Inferior parietal cortex (tissue), 1 donor: Measurements from ENCODE around the gene MORC4.

ENCODE experiments used
- DNase-seq: peaks from one replicate; pipeline ENCODE4 v3.0.0-alpha.2; 2016; ENCODE audit errors: extremely low spot score

The MORC4 gene

DNA sequence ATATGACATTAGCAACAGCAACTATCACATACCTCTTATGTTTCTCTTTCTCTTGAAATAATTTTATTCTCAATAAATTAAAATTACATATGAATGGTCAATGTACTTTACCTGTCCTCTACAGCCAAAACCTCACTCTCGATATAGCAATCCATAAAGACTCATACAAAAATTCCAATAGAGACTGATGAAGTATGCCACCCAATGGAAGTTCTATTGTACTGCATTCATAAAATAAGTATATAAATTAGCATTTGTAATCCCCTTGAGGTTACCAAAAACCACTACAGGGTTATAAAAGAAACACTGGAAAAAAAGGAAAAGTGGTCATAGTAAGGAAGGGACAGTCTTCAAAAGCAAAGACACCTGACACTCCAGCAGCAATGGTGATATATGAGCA, 47.0 kb downstream of the MORC4 start:
- peak; percentile 4 for DNase-seq

DNA sequence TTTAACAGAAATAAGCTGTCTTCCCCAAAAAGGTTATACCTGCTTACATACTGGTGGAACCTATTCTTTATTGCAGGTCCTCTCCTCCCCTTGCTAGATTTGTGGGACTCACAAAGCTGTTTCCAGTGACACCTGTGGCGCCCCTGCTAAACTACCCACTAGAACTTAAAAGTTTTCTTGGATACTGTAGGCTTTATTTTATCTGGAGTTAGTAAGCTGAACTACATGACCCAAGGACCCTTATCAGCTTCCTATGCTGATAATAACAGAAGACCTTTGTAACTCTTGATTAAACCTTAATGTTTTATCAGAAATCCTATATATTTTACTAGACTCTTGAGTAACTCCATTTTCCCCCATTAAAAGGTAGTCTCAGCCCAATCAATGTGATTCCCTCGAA, 47.5 kb downstream of the MORC4 start:
- no peak for DNase-seq

DNA sequence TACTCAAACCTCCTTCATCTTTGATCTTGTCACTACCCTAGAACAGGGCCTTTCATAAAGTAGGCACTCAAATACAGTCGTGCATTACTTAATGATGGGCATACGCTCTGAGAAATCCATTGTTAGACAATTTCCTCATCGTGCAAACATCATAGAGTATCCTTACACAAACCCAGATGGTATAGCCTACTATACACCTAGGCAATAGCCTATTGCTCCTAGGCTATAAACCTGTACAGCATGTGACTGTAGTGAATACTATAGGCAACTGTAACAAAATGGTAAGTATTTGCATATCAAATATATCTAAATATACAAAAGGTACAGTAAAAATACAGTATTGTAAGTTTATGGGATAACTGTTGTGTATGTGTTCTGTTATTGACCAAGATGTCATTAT, 47.9 kb downstream of the MORC4 start:
- DNase-seq = no peak

DNA sequence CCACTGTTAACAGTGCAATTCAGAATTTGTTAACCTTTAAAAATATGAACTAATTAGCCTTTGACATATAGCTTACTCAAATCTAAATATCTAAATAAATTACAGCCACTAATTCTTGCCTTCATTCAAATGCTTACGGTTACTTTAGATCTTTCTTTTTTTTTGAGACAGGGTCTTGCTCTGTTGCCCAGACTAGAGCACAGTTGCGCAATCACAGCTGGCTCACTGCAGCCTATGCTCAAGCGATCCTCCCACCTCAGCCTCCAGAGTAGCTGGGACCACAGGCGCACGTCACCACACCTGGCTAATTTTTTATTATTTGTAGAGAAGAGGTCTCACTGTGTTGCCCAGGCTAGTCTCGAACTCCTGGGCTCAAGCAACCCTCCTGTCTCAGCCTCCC, 48.8 kb downstream of the MORC4 start:
- no peak for DNase-seq

DNA sequence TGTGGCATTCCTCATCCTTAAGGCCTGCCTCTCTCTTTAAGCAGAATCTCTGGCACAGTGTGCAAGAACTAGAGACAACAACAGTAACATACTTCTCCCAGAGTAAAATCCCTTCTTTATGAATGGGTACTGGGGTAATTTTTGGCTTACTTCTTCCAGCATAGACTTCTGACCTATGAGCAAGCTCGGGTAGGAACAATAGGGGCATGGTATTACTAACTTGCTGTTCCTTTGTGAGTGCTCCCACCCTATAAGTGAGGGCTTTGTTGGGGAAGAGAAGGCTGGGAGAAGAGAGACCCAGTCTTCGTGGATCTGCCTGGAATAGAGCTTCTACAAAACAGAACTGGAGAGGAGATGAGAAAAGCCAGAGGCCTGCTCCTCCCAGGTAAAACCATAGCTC, 49.6 kb downstream of the MORC4 start:
- DNase-seq = no peak

DNA sequence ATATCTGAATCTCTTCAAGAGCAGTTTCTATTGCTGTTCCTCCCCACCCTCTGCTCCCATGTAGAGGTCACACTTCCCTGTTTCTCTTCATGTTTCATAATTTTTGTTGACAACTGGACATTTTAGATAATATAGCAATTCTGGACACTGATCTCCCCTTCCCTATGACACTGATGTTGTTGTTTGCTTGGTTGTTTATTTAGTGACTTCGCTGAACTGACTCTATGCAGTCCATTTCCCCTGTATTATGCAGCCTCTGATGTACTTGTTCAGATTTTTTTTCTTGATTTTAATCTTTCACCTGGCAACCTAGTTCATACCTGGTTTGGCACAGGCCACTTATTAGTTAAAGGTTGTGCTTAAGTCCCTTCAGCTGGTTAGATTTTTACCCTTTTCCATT, 50.6 kb downstream of the MORC4 start:
- DNase-seq = no peak

DNA sequence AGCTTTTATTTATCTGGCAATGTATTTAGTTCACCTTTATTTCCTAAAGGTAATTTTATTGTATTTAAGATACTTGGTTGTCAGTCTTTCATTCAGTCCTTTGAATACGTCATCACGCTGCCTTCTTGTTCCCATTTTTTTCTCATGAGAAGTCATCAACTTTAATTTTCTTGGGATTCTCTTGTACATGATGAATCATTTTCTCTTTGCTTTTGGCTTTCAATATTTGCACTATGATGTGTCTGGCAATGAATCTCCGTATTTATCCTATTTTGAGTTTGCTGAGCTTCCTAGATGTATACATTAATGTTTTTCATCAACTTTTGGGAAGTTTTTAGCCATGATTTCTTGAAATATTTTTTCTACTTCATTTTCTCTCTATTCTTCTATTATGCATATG, 51.4 kb downstream of the MORC4 start:
- DNase-seq = no peak

DNA sequence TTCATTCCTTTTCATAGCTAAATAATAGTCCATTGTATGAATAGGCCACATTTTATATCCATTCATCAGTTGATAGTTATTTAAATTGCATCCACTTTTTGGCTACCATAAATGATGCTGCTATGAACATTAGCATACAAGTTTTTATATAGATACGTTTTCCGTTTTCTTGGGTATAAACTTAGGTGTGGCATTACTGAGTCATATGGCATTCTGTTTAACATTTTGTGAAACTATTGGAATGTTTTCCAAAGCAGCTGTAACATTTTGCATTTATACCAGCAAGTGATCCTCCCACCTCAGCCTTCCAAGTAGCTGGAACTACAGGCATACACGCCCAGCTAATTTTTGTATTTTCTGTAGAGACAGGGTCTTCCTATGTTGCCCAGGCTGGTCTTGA, 53.5 kb downstream of the MORC4 start:
- DNase-seq = no peak

DNA sequence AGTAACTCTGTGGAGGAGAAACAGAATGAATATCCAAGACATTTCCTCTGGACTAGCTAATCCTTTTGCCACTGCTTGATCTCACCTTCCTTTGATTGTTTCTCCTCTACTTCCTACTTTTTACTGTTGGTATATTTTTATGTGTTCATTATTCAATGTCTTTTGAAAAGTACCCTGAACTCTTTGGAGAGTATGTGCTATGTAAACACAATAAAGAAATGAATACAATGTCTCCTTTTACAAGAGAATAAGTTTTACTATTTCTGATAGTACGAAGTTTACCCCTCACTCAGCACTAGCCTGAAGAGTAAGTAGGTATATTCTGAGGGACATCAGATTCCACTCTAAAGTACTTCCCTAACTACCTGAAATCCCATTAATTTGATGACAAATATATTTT, 59.9 kb downstream of the MORC4 start:
- no peak for DNase-seq

DNA sequence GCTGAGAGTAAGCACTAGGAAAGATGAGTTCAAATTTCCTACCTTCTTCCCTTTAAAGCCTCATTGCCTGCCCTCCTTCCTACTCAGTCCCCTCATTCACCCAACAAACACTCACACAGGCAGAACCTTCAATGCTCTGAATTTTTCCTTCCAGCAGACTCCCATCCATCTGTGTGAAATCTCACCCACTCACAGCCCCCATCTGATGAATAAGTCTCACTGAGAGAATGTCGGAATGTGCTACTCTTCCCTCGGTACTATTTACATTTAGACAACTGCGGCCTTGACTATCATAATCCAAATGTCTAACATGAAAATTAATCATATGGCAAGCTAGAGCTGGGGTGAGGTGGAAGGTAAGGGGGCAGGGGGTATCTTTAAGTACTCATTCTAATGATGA, 60.4 kb downstream of the MORC4 start:
- DNase-seq = no peak

DNA sequence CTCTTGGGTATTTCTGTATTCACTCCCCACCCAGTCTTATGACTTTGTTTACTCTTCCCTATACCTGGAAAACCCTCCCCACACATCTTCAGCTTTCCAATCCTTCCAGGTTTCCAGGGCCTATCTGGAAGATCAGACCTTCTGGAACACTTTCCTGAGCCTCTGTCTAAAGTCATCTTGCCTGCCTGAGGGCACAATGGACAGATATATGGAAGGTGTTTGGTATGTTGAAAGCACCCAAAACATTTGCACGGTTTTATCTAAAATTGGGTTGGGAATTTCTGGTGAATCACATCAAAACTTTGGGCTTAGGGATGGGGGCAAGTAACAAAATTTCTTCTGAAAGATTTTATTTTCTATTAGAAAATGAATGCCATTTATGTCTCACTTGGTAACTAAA, 63.8 kb downstream of the MORC4 start:
- no peak for DNase-seq

DNA sequence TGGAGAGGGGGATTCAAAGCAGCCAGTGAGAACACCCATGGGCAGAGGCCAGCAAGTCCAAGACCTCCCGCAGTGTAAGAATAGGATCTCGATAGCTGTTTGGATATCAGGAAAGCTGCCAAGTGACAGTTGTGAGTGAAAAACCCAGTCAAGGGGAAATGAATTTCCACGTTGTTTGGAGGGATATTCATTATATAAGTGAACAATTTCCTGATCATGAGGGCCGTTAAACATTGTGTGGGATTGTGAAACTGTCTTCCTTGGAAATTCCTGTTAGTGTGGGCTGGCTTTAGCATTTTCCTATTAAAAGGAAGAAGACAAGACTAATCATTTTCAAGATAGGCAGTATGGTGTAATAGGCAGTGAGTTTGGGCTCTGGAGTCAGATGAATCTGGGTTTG, 64.8 kb downstream of the MORC4 start:
- DNase-seq = no peak

DNA sequence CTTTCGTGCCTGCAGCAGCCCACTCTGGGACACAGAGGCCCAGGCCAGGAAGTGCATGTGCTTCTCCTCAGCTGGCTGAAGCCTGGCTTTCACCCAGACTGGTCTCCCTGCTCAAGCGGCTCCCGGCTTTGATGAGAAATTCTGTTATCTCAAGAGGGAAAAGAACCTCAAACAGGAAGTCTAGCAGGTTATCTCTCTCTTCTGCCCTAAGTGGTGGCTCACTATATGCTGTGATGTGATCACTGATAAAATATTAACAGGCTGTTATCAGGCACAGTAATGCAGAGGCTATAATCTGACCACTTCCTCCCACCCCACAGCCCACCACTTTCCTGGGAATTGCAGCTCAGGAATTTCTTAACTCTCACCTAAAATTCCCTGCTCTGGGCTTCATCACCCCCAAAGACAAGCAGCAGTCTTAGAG, 66.5 kb downstream of the MORC4 start:
- no peak for DNase-seq

DNA sequence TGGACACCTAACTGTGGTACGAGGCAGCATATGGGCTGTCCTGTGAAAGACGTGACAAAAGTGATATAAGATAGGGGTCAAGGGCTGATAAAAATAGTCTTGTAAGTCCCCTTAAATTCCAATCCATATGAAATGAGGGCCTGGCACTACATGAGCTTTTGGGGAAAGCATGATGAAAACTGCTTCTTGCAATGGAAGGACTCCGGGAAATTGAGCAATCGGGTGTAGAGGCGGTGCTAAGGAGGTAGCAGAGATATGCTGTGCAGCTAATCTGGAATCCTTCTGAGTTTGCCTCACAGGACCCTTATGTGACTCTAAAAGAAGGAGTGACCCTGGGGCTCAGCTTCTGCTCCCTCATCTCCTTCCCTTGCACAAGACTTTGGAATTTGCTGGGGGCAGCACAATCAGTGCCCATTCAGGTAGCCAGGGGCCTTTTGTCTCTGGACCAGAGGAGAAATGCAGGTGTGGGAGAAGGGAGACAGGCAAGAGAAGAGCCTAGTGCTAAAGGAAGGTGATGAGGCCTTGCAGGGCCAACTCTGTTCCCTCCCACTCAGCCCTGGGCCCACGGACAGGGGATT, 67.0 kb downstream of the MORC4 start:
- no peak for DNase-seq

DNA sequence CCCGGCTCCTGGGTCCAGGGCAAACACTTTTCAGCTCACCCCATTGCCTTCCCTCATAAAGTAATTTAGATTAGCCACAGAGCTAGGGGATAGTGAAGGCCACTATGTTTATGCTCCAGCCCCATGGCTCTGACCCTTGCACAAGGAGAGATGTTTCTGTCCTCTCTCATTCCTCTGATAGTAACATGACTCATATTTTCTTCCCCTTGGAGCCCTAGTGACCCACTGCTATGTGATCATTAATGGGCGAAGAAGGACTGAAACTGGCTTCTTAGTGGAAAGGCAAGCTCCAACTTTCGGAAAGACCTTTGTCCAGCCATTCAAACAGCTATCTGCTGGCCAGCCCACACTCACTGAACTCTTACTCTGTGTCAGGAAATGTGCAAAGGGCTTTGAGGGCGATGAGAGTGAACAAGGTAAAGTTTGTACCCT, 67.5 kb downstream of the MORC4 start:
- DNase-seq = no peak

DNA sequence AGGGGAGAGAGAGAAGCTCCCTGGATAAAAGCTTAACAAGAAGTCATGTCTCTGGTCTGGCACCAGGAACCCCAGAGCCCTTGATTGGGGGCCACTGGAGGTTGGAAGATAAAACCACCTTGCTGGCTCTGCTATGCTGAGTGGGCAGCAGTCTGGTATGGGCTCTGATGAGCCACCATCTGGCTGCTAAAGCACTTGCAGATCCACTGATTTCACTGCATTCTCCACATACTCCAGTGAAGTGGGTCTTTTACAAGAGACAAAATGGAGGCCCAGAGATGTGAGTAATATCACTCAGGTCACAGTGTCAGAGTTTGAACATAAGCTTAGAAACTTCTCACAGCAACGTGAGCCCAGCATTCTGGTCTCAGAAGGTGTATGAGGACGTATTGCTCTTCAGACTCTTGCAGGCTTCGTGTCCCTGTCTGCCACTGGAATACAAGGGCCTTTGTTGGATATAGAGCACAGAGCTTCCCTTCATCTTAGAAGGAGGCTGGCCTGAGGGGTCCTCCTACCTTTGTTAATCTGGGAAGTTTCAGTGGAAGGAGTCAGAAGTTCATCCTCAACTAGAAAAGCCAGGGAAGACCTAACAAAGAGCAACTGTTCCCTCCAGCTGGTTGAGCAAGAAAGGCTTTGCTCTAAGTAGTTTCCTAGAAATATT, 68.1 kb downstream of the MORC4 start:
- no peak for DNase-seq

DNA sequence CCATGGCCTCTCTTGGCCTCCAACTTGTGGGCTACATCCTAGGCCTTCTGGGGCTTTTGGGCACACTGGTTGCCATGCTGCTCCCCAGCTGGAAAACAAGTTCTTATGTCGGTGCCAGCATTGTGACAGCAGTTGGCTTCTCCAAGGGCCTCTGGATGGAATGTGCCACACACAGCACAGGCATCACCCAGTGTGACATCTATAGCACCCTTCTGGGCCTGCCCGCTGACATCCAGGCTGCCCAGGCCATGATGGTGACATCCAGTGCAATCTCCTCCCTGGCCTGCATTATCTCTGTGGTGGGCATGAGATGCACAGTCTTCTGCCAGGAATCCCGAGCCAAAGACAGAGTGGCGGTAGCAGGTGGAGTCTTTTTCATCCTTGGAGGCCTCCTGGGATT, 71.8 kb downstream of the MORC4 start:
- no peak for DNase-seq

DNA sequence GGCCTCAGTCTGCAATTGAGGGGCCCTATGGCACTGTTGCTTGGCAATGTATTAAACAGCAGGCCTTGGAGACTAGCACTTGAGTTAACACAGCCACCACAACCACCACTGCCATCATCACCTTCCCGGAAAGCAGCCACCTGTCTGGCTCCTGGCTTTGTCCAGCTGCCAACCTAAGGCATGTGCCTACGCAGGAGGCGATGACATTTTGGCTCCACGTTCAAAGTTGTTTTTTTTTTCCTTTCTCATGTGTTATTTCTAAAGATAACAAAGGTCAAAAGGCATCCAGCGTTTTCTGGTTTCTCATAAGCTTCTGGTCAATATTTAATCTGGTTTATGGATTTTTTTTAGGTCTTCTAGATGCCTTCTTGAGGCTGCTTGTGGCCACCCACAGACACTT, 72.3 kb downstream of the MORC4 start:
- no peak for DNase-seq

DNA sequence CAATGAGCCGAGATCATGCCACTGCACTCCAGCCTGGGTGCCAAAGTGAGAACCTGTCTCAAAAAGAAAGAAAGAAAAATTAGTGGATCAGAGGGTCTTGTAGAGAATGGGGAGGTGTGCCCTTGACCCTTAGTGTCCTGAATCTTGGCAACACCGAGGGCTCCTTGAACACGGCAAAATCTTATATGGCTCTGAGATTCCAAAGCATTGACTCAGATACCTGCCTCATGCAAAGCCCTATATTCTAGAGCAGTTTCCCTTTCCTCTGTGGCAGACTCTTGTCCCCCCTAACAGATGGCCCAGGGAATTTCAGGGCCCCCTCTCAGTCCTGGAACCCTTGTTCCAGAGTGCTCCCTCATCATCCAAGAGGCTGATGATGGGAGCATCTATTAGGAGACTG, 73.0 kb downstream of the MORC4 start:
- no peak for DNase-seq

DNA sequence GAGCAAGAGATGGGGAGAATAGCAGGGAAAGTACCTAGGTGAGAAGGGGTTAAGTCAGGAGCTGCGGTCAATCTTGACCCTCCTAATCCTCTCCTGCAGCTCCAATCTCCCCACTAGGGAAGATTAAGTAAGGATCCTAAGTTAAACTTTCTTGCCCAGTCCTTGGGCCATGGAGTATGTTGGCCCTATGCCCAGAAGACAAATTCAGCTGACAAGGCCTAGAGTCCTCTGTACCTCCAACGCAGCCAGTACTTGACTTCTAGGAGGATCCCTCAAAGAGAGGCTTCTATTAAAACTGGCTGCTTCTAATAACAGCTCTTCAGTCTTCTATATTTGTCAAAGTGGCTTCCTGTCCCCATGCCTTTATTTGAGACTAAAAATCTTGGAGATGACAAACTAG, 78.4 kb downstream of the MORC4 start:
- no peak for DNase-seq

DNA sequence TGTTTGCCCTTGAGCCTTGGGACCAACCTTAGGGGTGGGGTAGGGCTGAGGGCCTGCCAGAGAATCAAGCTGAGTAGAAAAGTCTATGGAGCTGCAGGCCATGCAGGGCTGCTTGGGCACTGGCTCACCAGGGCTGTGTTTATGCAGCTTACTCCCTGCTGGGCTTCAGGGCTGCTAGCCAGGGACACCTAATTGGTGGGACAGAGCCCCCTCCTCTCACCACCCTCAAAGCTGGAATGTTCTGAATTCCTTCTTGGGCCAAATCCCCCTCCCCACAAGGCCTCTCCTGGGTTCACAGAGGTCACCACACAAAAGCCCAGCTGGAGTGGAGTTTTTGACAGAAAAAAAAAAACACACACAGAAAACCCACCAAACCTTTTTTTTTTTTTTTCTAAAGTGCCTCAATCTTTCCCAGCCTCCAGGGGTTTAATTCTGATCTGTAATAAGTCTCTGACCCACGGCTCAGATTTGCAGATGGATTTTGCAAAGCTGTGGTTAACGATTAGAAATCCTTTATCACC, 80.0 kb downstream of the MORC4 start, which contains the start of gene CLDN2:
TSS of gene CLDN2 (plus strand) at position 471 of the 521 bp plus-strand sequence. CDS start 7,827 bp downstream, outside the sequence.
- DNase-seq = no peak

DNA sequence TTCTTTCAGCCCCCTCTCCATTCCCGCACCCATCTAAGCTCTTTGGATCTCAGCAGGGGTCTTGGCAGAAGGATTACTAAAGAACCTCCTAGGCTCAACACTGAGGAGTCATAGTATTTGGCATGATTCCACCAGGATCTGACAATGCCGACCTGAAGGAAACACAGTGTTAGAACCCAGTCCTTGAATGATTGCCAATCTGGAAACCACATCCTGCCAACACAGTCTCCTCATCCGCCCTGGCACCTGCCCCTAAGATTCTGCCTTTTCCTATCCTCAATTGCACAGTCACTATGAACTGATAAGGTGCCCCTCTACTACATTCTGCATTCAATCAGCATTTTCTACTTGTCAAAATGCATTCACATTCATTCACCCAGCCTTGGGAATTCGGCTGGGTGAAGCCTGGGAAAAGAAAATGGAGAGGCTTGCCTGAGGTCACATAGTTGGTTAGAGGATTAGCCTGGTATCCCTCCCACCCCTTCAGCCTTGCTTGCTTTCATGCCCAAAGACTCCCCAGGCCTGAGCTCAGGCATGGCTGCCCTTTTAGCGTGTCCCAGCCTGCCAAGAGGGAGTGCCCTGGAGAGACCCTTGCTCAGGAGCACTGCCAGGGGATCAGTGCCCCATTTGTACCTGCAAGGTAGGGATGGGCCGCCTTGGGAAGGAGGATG, 82.0 kb downstream of the MORC4 start:
- no peak for DNase-seq

DNA sequence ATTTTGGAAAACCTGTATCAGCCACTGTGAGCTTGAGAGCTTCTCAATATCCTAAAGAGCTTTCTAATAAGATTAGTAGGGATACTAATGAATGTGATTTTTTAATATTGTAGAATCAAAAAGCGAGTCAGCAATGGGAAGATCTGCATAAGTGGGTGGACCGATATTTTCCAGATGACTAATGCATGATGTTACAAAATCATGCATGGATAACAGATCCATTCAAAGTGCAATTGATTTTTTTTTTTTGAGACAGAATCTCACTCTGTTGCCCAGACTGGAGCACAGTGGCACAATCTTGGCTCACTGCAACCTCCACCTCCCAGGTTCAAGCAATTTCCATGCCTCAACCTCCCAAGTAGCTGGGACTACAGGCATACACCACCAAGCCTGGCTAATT, 87.1 kb downstream of the MORC4 start:
- no peak for DNase-seq
